ENCODE measurements around the gene KRTAP13-3. TPM values are rescaled to one million over a fixed set of nuclear protein-coding genes. Genes with fewer than 3 reads are reported as not detected.

KRTAP13-3 gene
- total RNA-seq, 1 experiment from 2014 or later, result not detected

DNA sequence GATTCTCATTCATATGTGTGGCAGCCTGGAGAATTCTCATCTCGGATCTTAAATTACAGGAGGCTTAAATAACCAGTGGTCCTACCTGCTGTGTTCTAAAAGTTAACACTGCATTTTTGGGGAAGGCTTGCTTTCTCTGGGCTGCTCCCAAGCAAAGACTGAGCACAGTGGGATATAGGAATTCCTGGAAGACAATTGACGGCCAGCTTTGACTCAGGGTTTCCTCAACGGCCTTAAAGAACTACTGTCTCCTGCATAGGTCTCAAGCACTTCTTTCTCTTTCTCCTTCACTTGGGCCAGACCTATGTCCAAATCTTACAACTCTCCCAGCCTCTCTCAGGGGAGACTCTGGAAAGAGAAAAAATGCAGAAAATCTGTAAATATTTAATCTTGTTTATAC is 1.0 kb upstream of the KRTAP13-3 start:
- no peak overlapping the region for H2AFZ ChIP-seq (ENCODE audit: low read depth, low read length, poor library complexity, severe bottlenecking)
- TF ChIP-seq JUND (IDR thresholded peaks at IDR 0.05), result no peak
- TF ChIP-seq TCF7L2 (IDR thresholded peaks at IDR 0.05; ENCODE audit: borderline replicate concordance, extremely low read depth, insufficient read depth, insufficient read length), result no peak
- no peak for TF ChIP-seq SIN3A (IDR thresholded peaks at IDR 0.05; ENCODE audit: low read depth)
- TF ChIP-seq SRF (IDR thresholded peaks at IDR 0.05; ENCODE audit: low read depth), result no peak
- no peak for TF ChIP-seq RAD21 (IDR thresholded peaks at IDR 0.05; ENCODE audit: low read depth)
- no peak for TF ChIP-seq CEBPB (IDR thresholded peaks at IDR 0.05; ENCODE audit: low read depth)
- TF ChIP-seq POLR2A (IDR thresholded peaks at IDR 0.05; ENCODE audit: borderline replicate concordance, extremely low read depth, insufficient read depth, insufficient read length), result no peak
- no peak for TF ChIP-seq EZH2 (IDR thresholded peaks at IDR 0.05)
- no peak for TF ChIP-seq YY1 (IDR thresholded peaks at IDR 0.05; ENCODE audit: extremely low read depth, insufficient replicate concordance, low read depth, low read length)
- H3K9ac ChIP-seq (ENCODE audit: low read length), result no peak overlapping the region
- no peaks in the 10 kb centered on the region for H3K9me2 ChIP-seq (ENCODE audit: insufficient read depth)
- no TSS peak for BruUV-seq (replicated peaks)
- intact Hi-C loops (cut with micrococcal nuclease), result no loop called here
- H3K27me3 ChIP-seq (ENCODE audit: insufficient read depth, low read length), result no peaks in the 10 kb centered on the region
- no peak for DNase-seq (ENCODE audit: low read depth, low spot score)
- CTCF ChIA-PET, result no interaction called here
- no peaks in the 10 kb centered on the region for H3K4me1 ChIP-seq (ENCODE audit: control insufficient read depth in 1 of 2, insufficient read depth in 2 of 2, low read length in 2 of 2)
- H3K4me3 ChIP-seq (replicated peaks in 1 of 2; ENCODE audit: low read depth in 1 of 2, low read length in 2 of 2), result no peak overlapping the region
- no peak overlapping the region for H3K27ac ChIP-seq (ENCODE audit: low read depth, low read length)
- no peaks in the 10 kb centered on the region for H3K79me2 ChIP-seq (ENCODE audit: insufficient read depth, low read length)
- no peak overlapping the region for H3K4me2 ChIP-seq (ENCODE audit: low read length)
- no peak for ATAC-seq
- RAD21 ChIA-PET (ENCODE audit: low non-redundant PET in 1 of 2, low total read pairs in 2 of 2, uncharacterized antibody in 2 of 2, unreplicated experiment in 2 of 2), result no interaction called here
- H3K36me3 ChIP-seq (ENCODE audit: control insufficient read depth in 1 of 2, insufficient read depth in 2 of 2, low read length in 2 of 2), result no peaks in the 10 kb centered on the region
- no peaks in the 10 kb centered on the region for H4K20me1 ChIP-seq (ENCODE audit: insufficient read depth)
- H3K9me3 ChIP-seq (ENCODE audit: control insufficient read depth in 1 of 2, insufficient read depth in 1 of 2, low read depth in 1 of 2, low read length in 2 of 2), result peaks cover 27% of the 10 kb centered on the region in 2 experiments; a peak in 3 of 4 replicates
- POLR2A ChIA-PET, result no interaction called here

- no peak for TF ChIP-seq ELF1 (IDR thresholded peaks at IDR 0.05; ENCODE audit: borderline replicate concordance, low read depth)
- no peak for TF ChIP-seq CBX3 (IDR thresholded peaks at IDR 0.05; ENCODE audit: low read depth)
- TF ChIP-seq YY1 (IDR thresholded peaks at IDR 0.05; ENCODE audit: extremely low read depth, insufficient replicate concordance, low read depth, low read length), result no peak
- no peak for TF ChIP-seq POLR2A (IDR thresholded peaks at IDR 0.05; ENCODE audit: borderline replicate concordance, extremely low read depth, insufficient read depth, insufficient read length)
- TF ChIP-seq EZH2phosphoT487 (IDR thresholded peaks at IDR 0.05; ENCODE audit: borderline replicate concordance), result no peak
- TF ChIP-seq ZNF274 (IDR thresholded peaks at IDR 0.05; ENCODE audit: low read depth, low read length), result no peak
- TF ChIP-seq EGR1 (IDR thresholded peaks at IDR 0.05; ENCODE audit: low read depth), result no peak
- TF ChIP-seq JUND (IDR thresholded peaks at IDR 0.05), result no peak
- TF ChIP-seq POLR2AphosphoS5 (IDR thresholded peaks at IDR 0.05; ENCODE audit: low read depth, low read length), result no peak
- no peak for TF ChIP-seq EZH2 (IDR thresholded peaks at IDR 0.05)
- TF ChIP-seq CEBPB (IDR thresholded peaks at IDR 0.05; ENCODE audit: low read depth), result no peak
- TF ChIP-seq ZBTB33 (IDR thresholded peaks at IDR 0.05; ENCODE audit: extremely low read depth, insufficient replicate concordance, low read length), result no peak
- TF ChIP-seq CTCF (IDR thresholded peaks at IDR 0.05 in 2 of 3, conservative IDR thresholded peaks at IDR 0.05 in 1 of 3; ENCODE audit: borderline replicate concordance in 1 of 3, insufficient read depth in 1 of 3, low read depth in 2 of 3, low read length in 2 of 3), result no peak
- no peaks in the 10 kb centered on the region for H4K20me1 ChIP-seq (ENCODE audit: insufficient read depth)
- no peak overlapping the region for H3K9ac ChIP-seq (ENCODE audit: low read length)
- no peaks in the 10 kb centered on the region for H3K9me2 ChIP-seq (ENCODE audit: insufficient read depth)
- no peak overlapping the region for H3K4me3 ChIP-seq (replicated peaks in 1 of 2; ENCODE audit: low read depth in 1 of 2, low read length in 2 of 2)
- H3K27ac ChIP-seq (ENCODE audit: low read depth, low read length), result no peak overlapping the region
- no TSS peak for BruUV-seq (replicated peaks)
- RAD21 ChIA-PET (ENCODE audit: low non-redundant PET in 1 of 2, low total read pairs in 2 of 2, uncharacterized antibody in 2 of 2, unreplicated experiment in 2 of 2), result no interaction called here
- H3K27me3 ChIP-seq (ENCODE audit: insufficient read depth, low read length), result no peaks in the 10 kb centered on the region
- no peak for ATAC-seq
- H3K36me3 ChIP-seq (ENCODE audit: control insufficient read depth in 1 of 2, insufficient read depth in 2 of 2, low read length in 2 of 2), result no peaks in the 10 kb centered on the region
- POLR2A ChIA-PET, result no interaction called here
- no peaks in the 10 kb centered on the region for H3K4me1 ChIP-seq (ENCODE audit: control insufficient read depth in 1 of 2, insufficient read depth in 2 of 2, low read length in 2 of 2)
- DNase-seq (ENCODE audit: low read depth, low spot score), result no peak
- H3K4me2 ChIP-seq (ENCODE audit: low read length), result no peak overlapping the region
- H2AFZ ChIP-seq (ENCODE audit: low read depth, low read length, poor library complexity, severe bottlenecking), result no peak overlapping the region
- H3K9me3 ChIP-seq (ENCODE audit: control insufficient read depth in 1 of 2, insufficient read depth in 1 of 2, low read depth in 1 of 2, low read length in 2 of 2), result peaks cover 6 to 14% of the 10 kb centered on the region in 2 experiments; a peak in 2 of 4 replicates
- H3K79me2 ChIP-seq (ENCODE audit: insufficient read depth, low read length), result no peaks in the 10 kb centered on the region
- intact Hi-C loops (cut with micrococcal nuclease), result no loop called here
- CTCF ChIA-PET, result no interaction called here
These were observed 9.7 kb downstream of the KRTAP13-3 start for GRCh38 chr21:30415993-30416392.

All from HCT116 (cell line).